SK-N-MC (cell line): Measurements from ENCODE around the gene ZNF45.

Source experiments
- EZH2 ChIP-seq: fragments of 200-600 bp; sonication (generic); IDR thresholded peaks from one replicate; pipeline ENCODE4 v1.6.1; 2017; ENCODE audit warnings: antibody characterized with exemption
- POLR2AphosphoS5 ChIP-seq: IDR thresholded peaks from 2 replicates; pipeline ENCODE4 v1.6.1; 2012; ENCODE audit warnings: mild to moderate bottlenecking, low read depth, low read length, borderline replicate concordance

- TF ChIP-seq EZH2, result no peak
- TF ChIP-seq POLR2AphosphoS5, result no peak
These were observed 21.0 kb downstream of the ZNF45 start for GRCh38 chr19:43914051-43914450.
